Skeletal muscle satellite cell (primary cell): ENCODE data around the gene KCTD5.
"Not testable (repeated sequence)": the region's sequence is repeated elsewhere in the genome, so short reads cannot be mapped to it uniquely, and the experiment has no call there.

Experiments used
- H3K27me3 ChIP-seq: 2 replicates; pipeline ENCODE4 v1.7.0; 2013; ENCODE audit warnings: low read length; ENCODE audit not compliant: control insufficient read depth, insufficient read depth
- H3K36me3 ChIP-seq: 2 replicates; pipeline ENCODE4 v1.7.0; 2013; ENCODE audit warnings: mild to moderate bottlenecking, control low read depth, low read length; ENCODE audit not compliant: insufficient read depth
- H3K4me1 ChIP-seq: 2 replicates; pipeline ENCODE4 v1.7.0; 2013; ENCODE audit warnings: low read length; ENCODE audit not compliant: control insufficient read depth, insufficient read depth
- H3K4me2 ChIP-seq: 2 replicates; pipeline ENCODE4 v1.7.0; 2013; ENCODE audit warnings: mild to moderate bottlenecking, low read length
- H3K4me3 ChIP-seq: 2 replicates; pipeline ENCODE4 v1.7.0; 2013; ENCODE audit warnings: low read length
- H3K9ac ChIP-seq: 2 replicates; pipeline ENCODE4 v1.7.0; 2013; ENCODE audit warnings: mild to moderate bottlenecking, low read depth, low read length, moderate library complexity
- H3K9me3 ChIP-seq: replicated peaks from 2 replicates; pipeline ENCODE4 v1.7.0; 2013; ENCODE audit warnings: mild to moderate bottlenecking, control low read depth, low read length

The KCTD5 gene

DNA sequence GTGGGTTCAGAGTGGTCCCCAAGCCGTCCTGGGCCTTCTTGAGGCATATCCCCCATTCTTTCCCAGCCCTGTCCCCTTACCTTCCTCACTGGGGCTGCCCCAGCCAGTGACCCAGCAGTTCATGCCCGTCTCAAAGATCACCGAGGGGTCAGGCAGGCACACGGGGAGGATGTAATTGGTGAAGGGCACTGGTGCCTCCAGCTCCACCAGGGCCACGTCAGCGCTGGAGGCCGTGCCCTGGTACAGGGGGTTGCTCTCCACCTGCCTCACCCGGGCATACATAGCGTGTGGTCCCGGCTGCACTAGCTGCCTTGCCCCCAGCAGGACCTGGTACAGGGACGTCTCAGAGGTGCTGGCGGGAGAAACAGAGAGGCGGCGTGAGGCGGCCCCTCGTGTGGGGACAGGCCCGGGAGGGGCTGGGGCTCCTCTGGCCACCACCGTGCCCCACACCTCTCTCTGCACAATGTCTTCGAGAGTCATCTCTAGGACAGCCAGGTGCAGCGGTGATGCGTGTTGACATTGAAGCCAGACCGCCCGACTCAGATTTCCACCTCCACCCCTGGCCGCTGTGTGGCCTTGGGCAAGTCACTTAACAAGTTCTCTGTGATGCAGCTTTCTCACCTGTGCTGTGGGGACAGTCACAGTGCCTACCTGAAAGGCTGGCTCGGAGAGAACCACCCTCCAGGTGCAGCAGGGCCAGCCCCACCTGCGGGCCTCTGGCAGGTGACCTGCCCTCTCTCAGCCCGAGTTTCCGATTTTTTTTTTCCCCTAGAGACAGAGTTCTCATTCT lies 31.9 kb downstream of the KCTD5 start:
- Histone ChIP-seq H3K36me3 (peaks cover 1% of the 10 kb centered on the region), H3K4me2 (no peak overlapping the region), H3K4me3 (no peak overlapping the region), H3K27me3 (no peaks in the 10 kb centered on the region), H3K4me1 (peaks cover 3% of the 10 kb centered on the region), H3K9me3 (no peaks in the 10 kb centered on the region), H3K9ac (no peak overlapping the region)

DNA sequence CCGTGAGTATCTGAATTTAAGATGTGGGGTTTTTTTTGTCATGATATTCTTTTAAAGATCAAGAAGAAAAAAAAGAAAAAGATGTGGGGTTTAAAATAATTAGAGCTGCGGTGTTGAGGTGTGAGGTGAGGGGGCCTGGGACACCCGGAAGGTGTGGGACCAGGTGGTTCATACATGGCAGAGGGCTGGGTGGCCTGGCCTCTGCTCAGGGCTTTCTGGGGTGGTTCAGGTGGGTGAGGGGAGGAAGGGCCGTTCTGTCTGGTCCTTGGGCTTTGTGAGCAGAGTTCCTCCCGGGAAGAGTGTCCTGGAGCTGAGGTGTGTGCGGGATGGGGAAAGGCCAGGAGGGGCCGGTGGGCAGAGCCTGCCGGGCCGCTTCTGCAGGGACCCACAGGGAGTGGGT lies 32.7 kb downstream of the KCTD5 start:
- no peaks in the 10 kb centered on the region for H3K9me3 ChIP-seq
- H3K9ac ChIP-seq, result no peak overlapping the region
- no peaks in the 10 kb centered on the region for H3K27me3 ChIP-seq
- H3K36me3 ChIP-seq, result no peaks in the 10 kb centered on the region
- H3K4me3 ChIP-seq, result no peak overlapping the region
- H3K4me2 ChIP-seq, result no peak overlapping the region
- H3K4me1 ChIP-seq, result peaks cover 8% of the 10 kb centered on the region

DNA sequence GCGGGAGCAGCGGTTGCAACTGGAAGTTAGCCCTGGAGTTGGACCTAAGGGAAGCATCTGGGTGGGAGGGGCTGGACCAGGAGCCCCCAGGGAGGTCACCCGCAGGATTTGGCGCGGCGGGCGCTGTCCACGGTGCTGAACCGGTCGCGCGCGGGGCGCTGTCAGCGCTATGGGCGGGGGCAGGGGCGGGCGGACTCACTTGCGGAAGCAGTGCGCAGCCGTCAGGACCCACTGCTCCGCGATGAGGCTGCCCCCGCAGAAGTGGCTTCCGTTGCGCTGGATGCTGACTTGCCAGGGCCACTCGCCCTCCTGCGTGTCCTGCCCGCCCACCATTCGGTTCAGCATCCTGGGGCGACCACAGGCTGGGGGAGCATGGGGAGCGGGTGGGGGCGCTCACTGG lies 33.2 kb downstream of the KCTD5 start:
- Histone ChIP-seq H3K27me3 (no peaks in the 10 kb centered on the region), H3K36me3 (no peaks in the 10 kb centered on the region), H3K4me3 (peak overlapping the region; percentile 24), H3K4me2 (peak overlapping the region; percentile 64), H3K9ac (no peak overlapping the region), H3K9me3 (no peaks in the 10 kb centered on the region), H3K4me1 (peaks cover 9% of the 10 kb centered on the region)

DNA sequence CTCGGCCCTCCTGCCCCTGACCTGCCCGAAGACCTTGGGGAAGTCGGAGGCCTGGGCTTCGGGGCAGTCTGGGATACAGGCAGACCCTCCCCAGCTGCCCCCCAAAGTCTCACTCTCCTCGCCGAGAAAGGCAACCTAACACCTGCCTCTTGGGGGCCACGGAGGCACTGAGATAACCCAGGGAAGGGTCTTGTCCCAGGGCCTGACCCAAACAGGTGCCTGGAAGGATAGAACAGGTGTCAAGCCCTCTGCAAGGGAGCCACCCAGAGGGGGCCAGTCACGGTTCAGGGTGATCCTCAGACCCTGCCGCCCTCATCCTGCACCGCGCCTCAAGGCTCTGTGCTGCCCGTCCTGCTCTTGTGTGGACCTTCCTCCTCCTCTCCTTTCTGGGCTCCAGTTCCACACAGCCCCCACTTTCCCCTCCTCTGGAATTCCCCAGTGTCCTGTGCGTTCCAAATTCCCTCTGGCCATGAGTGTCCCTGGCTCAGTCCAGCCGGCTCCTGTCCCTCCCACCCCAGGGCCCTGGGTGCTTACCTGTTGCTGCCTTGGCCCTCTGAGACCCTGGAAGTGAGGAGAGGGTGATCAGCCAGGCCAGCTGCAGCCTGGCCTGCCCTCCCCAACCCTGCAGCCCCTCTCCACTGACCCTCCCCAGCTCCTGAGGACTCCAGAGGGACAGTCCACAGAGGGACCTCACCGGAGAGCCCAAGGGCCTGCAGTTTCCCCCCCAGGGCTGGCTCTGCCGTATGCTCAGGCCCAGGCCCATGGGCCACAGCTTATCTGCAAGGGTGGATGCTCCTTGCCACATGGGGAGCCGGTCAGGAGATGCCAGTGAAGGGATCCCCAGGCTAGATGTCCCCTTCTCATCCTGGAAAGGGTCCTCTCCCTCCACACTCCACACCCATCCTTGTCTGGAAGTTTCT lies 33.9 kb downstream of the KCTD5 start:
- H3K4me3 ChIP-seq, result no peak overlapping the region
- H3K9me3 ChIP-seq, result no peaks in the 10 kb centered on the region
- H3K4me1 ChIP-seq, result peaks cover 9% of the 10 kb centered on the region
- no peaks in the 10 kb centered on the region for H3K27me3 ChIP-seq
- no peaks in the 10 kb centered on the region for H3K36me3 ChIP-seq
- H3K9ac ChIP-seq, result no peak overlapping the region
- H3K4me2 ChIP-seq, result peak overlapping the region; percentile 64

DNA sequence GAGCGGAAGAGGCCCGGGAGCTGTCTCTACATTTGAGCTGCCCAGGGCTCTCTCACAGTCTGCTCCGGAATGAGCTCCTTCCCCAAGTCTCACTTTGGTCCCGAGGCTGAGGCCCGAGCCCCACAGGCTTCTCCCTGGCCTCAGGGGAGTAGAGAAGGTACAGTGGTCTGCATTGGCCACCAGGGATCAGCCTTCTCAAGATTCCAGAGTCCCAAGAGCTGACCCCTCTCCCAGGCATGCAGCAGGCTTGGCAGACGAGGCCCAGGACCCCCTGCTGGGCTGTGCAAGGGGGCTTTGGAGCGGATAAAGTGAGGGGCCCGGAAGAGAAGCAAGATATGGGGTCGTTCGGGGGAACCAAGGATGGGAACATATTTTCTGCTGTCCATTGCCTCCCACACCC lies 34.6 kb downstream of the KCTD5 start:
- Histone ChIP-seq H3K4me2 (no peak overlapping the region), H3K27me3 (no peaks in the 10 kb centered on the region), H3K36me3 (no peaks in the 10 kb centered on the region), H3K9ac (no peak overlapping the region), H3K9me3 (no peaks in the 10 kb centered on the region), H3K4me1 (peaks cover 9% of the 10 kb centered on the region), H3K4me3 (no peak overlapping the region)

DNA sequence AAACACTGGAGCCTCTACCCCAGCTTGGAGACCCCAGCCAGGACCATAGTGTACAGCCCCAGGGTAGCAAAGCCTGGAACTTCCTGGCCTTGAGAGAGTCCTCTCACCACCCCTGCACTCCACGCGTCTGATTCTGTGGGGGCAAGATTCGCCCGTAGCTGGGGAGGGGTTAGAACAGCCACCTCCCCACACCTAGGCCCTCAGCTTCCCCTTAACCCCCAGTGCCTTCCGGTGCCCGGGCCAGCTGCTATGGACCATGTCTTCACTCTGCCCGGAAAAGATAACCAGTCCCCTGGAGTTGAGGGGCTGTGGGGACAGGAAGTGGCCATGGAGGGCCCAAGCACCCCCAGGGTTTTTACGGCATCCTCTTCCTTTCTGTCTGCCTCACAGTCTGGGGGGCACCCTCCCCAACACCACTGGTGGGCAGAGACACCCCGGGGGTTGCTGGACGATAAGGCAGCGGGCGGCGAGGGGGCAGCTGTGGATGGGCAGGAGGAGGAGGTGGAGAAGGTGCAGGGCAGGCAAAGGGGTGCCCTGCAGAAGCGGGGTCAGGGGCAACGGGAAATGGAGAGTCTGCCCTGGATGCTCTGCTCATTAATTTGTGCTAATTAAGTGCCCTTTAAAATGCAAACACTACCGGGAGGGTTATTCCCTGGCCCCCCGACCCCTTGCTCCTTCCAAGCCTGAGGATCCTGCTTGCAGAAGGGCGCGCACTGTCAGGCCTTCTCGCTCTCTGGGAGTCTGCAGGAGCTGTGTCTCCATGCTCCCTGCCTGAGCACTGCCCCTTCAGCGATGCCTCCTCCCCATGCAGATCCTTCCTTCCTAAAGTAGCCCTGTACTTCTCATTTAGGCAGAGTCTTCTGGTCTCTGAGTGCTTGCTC lies 35.3 kb downstream of the KCTD5 start:
- Histone ChIP-seq H3K4me1 (peaks cover 9% of the 10 kb centered on the region), H3K4me3 (no peak overlapping the region), H3K27me3 (no peaks in the 10 kb centered on the region), H3K36me3 (no peaks in the 10 kb centered on the region), H3K4me2 (no peak overlapping the region), H3K9ac (no peak overlapping the region), H3K9me3 (no peaks in the 10 kb centered on the region)

DNA sequence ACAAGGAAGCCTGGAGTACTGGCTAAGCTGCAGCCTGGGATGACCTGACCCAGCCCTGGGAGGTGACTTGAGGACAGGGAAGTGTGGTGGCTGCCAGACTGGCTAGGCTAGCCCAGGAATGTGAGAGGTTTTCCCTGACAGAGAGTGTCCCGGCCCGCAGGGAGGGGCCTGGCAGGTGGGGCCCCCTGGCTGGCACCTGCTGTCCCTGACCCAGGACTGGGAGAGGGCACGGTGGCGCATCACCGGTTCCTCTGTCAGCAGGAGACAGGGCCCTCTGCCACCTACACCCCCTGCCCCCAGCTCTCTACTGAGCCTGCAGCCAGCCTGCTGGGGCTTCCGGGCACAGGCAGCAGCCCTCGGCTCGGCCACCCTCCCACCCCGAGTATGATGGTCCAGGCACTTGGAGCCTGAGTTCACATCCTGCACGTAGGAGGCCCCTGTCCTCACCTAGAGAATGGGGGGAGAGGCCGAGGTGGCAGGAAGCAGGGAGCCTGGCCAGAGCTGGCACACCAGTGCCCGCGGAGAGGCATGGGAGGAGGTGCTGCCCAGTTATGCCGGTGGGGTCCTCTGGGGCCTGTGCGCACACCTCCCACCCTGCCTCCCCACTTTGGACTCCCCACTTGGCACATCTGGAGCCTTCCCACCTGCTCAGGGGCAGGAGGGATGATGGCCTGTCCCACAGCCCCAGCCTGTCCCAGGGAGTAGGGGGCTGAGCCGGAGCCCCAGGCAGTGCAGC lies 37.2 kb downstream of the KCTD5 start:
- H3K27me3 ChIP-seq, result peaks cover 4% of the 10 kb centered on the region
- H3K9me3 ChIP-seq, result no peaks in the 10 kb centered on the region
- H3K4me3 ChIP-seq, result no peak overlapping the region
- H3K4me1 ChIP-seq, result peaks cover 12% of the 10 kb centered on the region
- H3K4me2 ChIP-seq, result peak overlapping the region; percentile 11
- H3K36me3 ChIP-seq, result no peaks in the 10 kb centered on the region
- no peak overlapping the region for H3K9ac ChIP-seq

DNA sequence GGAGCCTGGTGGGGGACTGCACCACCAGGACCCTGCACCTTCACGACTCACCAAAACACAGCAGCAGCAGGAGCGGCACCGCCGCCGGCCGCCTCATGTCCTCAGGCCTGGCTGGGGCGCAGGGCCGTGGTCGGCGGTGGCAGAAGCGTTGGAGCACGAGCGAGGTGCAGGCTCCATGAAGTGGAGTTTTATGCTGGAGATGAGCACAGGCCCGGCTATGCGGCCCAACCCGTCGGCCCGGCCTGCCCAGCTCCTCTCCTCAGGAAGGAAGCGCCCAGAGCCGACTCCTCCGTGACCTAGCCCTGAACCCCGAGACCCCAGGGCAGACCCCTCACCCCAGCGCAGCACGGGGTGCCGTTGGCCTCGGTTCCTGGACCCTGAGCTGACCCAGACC lies 37.7 kb downstream of the KCTD5 start, which contains the start of gene PRSS27:
TSS of gene PRSS27 (minus strand) at position 161 of the 394 bp plus-strand sequence. CDS start at position 97, 64 bp downstream.
- H3K36me3 ChIP-seq, result no peaks in the 10 kb centered on the region
- peak within 1 kb of the TSS; percentile 80 for H3K4me3 ChIP-seq
- no peaks in the 10 kb centered on the region for H3K9me3 ChIP-seq
- peaks cover 10% of the 10 kb centered on the region for H3K27me3 ChIP-seq
- peaks cover 12% of the 10 kb centered on the region for H3K4me1 ChIP-seq
- peak within 1 kb of the TSS; percentile 89 for H3K4me2 ChIP-seq
- H3K9ac ChIP-seq, result peak within 1 kb of the TSS; percentile 91

DNA sequence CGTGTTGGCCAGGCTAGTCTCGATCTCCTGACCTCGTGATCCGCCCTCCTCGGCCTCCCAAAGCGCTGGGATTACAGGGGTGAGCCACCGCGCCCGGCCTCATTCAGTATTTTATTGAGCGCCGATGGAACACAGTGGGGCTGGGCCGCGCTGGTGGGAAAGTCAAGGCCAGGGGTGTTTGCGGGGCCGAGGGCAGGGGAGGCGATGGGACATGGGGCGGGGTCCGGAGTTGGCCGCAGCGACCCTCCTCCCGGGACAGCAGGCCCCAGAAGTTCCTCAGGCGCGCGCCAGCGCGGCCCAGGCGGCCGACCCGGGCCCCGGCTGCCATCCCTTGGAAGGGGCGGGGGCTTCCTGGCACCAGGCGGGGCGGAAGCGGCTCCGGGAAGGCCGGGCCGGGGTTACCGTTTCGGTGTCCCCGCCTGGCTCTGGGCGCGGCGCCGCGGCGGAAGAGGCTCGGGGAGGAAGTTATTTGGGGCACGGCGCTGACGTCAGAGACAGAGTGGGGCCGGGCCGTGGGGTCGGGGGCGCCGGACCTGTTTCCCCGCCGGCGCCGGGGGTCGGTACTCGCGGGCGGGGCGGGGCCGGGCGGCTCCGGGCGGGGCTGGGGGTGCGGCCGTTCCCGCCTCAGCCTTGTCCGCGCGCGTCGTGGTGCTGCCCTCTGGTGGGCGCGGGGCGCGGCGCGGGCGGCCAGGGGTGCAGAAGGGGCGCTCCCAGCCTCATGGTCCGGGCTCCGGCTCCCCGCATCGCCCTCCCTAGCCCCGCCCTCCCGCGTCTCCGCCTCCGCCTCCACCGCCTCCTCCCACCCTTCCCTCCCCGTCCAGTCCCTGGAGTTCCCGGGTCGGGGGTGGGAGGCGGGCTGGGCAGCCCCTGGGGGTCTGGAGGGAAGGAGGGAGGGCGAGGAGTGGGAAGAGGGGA lies 38.7 kb downstream of the KCTD5 start:
- peak overlapping the region; percentile 89 for H3K4me2 ChIP-seq
- H3K9ac ChIP-seq, result peak overlapping the region; percentile 91
- peaks cover 14% of the 10 kb centered on the region for H3K27me3 ChIP-seq
- H3K4me3 ChIP-seq, result peak overlapping the region; percentile 80
- no peaks in the 10 kb centered on the region for H3K9me3 ChIP-seq
- H3K4me1 ChIP-seq, result peaks cover 9% of the 10 kb centered on the region
- no peaks in the 10 kb centered on the region for H3K36me3 ChIP-seq

DNA sequence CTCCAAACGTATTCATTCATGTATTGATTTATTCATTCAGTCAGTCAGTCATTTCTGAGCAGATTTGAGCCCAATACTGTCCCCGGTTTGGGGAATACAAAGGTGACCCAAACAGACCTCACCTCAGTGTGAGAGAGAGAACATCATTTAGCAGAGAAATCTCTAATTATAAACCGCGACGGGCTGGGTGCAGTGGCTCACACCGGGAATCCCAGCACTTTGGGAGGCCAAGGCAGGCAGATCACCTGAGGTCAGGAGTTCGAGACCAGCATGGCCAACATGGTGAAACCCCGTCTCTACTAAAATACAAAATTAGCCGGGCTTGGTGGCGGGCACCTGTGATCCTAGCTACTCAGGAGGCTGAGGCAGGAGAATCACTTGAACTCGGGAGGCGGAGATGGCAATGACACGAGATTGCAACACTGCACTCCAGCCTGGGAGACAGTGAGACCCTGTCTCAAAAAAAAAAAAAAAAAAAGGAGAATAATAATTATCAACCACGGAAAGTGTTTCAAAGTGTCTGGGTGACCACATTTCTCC lies 39.4 kb downstream of the KCTD5 start:
- not testable (repeated sequence) for H3K4me1 ChIP-seq, H3K36me3 ChIP-seq, H3K9me3 ChIP-seq
- peak overlapping the region; percentile 39 for H3K9ac ChIP-seq
- H3K4me3 ChIP-seq, result peak overlapping the region; percentile 80
- peaks cover 14% of the 10 kb centered on the region for H3K27me3 ChIP-seq
- H3K4me2 ChIP-seq, result peak overlapping the region; percentile 50
